Central memory CD8-positive, alpha-beta T cell (primary cell): Measurements from ENCODE around the gene MEIOC.
"Not testable (repeated sequence)": the region's sequence is repeated elsewhere in the genome, so short reads cannot be mapped to it uniquely, and the experiment has no call there.

Source experiments
- ATAC-seq: fragments of 150-1000 bp; cut with Tn5 transposase; replicated peaks from 2 replicates; pipeline ENCODE4 v1.10.0; 2022; ENCODE audit warnings: mild to moderate bottlenecking, moderate FRiP score, moderate number of reproducible peaks; ENCODE audit not compliant: poor library complexity, severe bottlenecking; ENCODE audit errors: extremely low read depth
- DNase-seq, 2 donors: peaks; one replicate each; pipeline ENCODE4 v3.0.0; 2021; ENCODE audit warnings: low spot score in 2 of 2
- H3K27ac Mint-ChIP-seq: one replicate; pipeline ENCODE4 v1.8.0; 2022; ENCODE audit warnings: low read depth, mild to moderate bottlenecking, moderate library complexity, mixed read lengths
- H3K27me3 Mint-ChIP-seq: one replicate; pipeline ENCODE4 v1.8.0; 2022; ENCODE audit warnings: mixed read lengths
- H3K36me3 Mint-ChIP-seq: one replicate; pipeline ENCODE4 v1.8.0; 2022; ENCODE audit warnings: mild to moderate bottlenecking, moderate library complexity, mixed read lengths; ENCODE audit not compliant: insufficient read depth
- H3K4me1 Mint-ChIP-seq: one replicate; pipeline ENCODE4 v1.8.0; 2022; ENCODE audit warnings: mixed read lengths
- H3K4me3 Mint-ChIP-seq: one replicate; pipeline ENCODE4 v1.8.0; 2022; ENCODE audit warnings: mild to moderate bottlenecking, moderate library complexity, mixed read lengths
- H3K9me3 Mint-ChIP-seq: one replicate; pipeline ENCODE4 v1.8.0; 2022; ENCODE audit warnings: mixed read lengths

Gene MEIOC

DNA sequence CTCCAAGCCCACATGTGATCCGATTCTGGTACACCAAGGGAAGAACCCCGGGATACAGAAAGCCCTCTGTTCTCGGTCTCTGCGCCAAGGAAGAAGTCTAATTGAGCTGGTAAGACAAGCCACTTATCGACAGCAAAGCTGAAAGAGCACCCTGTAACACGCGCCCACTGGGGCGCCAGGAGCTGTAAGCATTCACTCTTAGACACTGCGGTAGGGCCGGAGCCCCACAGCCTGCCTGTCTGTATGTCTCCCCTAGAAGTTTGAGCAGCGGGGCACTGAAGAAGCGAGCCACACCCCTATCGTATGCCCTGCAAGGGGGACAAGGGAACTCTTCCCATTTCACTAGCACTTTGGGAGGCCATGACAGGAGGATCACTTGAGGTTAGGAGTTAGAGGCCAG lies 27.0 kb upstream of the MEIOC start:
- Mint-ChIP-seq H3K4me3 (no peak overlapping the region), H3K36me3 (peaks cover 2% of the 10 kb centered on the region), H3K9me3 (no peaks in the 10 kb centered on the region), H3K27ac (no peak overlapping the region), H3K27me3 (peaks cover 58% of the 10 kb centered on the region), H3K4me1 (no peaks in the 10 kb centered on the region)
- DNase-seq (no peak), ATAC-seq (no peak)

DNA sequence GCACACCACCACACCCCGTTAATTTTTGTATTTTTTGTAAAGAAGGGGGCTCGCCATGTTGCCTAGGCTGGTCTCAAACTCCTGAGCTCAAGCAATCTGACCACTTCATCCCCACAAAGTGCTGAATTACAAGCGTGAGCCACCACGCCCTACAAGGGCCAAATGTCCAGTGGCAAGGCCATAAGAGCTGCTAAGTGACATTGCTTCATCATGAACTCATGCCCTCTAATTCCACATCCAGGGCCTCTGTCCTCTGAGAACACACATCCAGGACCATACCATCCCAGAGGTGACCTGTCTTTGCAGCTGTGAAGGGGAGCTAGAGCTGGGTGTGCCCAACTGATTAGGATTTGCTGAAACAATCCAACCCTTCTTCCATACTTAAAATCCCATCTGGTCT lies 25.6 kb upstream of the MEIOC start:
- no peak for ATAC-seq
- no peaks in the 10 kb centered on the region for H3K4me1 Mint-ChIP-seq

DNA sequence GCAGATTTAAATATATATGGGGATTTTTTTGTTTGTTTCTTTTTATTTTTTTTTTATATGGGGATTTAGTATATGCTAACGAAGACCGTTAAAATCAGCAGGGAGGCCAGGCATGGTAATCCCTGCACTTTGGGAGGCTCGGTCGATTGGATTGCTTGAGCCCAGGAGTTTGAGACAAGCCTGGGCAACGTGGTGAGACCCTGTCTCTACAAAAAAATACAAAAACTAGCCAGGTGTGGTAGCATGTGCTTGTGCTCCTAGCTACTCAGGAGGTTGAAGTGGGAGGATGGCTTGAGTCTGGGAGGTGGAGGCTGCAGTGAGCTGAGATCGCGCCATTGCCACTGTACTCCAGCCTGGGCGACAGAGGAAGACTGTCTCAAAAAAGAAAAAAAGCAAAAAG lies 22.3 kb upstream of the MEIOC start:
- DNase-seq (no peak), ATAC-seq (no peak)
- H3K9me3 Mint-ChIP-seq, result no peaks in the 10 kb centered on the region
- H3K27me3 Mint-ChIP-seq, result peaks cover 39% of the 10 kb centered on the region
- H3K4me1 Mint-ChIP-seq, result no peaks in the 10 kb centered on the region
- peaks cover 2% of the 10 kb centered on the region for H3K36me3 Mint-ChIP-seq
- no peak overlapping the region for H3K4me3 Mint-ChIP-seq
- no peak overlapping the region for H3K27ac Mint-ChIP-seq

More for the DNA sequence above, 25.6 kb upstream of the MEIOC start:
- Mint-ChIP-seq H3K4me3 (no peak overlapping the region), H3K27me3 (peaks cover 59% of the 10 kb centered on the region), H3K27ac (no peak overlapping the region), H3K36me3 (peaks cover 2% of the 10 kb centered on the region), H3K9me3 (no peaks in the 10 kb centered on the region)
- no peak for DNase-seq

DNA sequence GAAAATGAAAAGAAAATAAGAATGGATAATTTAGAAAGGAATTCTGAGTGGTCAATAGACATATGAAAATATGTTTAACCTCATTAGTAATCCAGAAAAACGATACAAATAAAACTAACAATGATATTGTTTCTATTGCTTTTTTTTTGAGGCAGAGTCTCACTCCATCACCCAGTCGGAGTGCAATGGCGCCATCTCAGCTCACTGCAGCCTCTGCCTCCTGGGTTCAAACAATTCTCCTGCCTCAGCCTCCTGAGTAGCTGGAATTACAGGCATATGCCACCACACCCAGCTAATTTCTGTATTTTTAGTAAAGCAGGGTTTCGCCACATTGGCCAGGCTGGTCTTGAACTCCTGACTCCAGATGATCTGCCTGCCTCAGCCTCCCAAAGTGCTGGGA lies 21.9 kb upstream of the MEIOC start:
- not testable (repeated sequence) for H3K27ac Mint-ChIP-seq, H3K36me3 Mint-ChIP-seq, DNase-seq, H3K9me3 Mint-ChIP-seq, ATAC-seq, H3K4me3 Mint-ChIP-seq, H3K4me1 Mint-ChIP-seq
- peaks cover 37% of the 10 kb centered on the region for H3K27me3 Mint-ChIP-seq

DNA sequence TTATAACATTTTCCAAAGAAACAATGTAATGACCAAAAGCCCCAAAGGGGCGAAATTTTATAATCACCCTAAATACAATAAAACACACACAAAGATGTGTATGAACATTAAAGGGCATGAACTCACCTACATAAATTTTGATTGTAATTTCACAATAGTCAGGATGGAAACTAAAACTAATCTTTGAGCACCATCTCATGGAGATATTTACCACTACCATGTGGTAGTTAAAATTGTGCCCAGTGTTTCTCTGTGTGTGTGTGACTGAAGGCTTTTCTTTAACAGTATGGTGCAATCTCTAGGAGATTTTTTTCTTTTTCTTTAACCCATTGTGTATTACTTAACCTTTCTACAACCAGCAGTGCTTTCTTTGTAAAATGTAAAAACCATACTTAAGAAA lies 19.7 kb upstream of the MEIOC start:
- no peak overlapping the region for H3K27ac Mint-ChIP-seq
- DNase-seq (no peak), ATAC-seq (no peak)
- H3K9me3 Mint-ChIP-seq, result no peaks in the 10 kb centered on the region
- no peaks in the 10 kb centered on the region for H3K36me3 Mint-ChIP-seq
- H3K4me1 Mint-ChIP-seq, result no peaks in the 10 kb centered on the region
- H3K4me3 Mint-ChIP-seq, result no peak overlapping the region
- H3K27me3 Mint-ChIP-seq, result peaks cover 46% of the 10 kb centered on the region

DNA sequence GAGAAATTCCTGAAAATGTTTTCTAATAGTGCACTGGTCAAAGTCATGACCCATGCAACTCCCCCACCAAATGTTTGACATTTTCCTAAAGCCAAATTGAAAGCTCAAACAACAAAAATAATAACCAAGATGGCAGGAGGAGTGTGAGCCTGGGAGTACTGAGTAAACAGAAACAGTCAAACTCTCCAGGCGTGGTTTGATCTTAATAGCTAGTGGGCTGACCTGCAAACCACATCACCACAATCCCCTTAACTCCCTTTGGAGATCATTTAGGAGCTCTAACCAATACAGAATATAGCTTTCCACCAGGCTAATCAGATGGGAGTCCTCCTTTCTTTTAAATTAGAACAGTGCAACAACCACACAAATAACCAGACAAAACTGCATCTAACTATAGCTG lies 19.2 kb upstream of the MEIOC start:
- DNase-seq, result no peak
- Mint-ChIP-seq H3K27me3 (peaks cover 47% of the 10 kb centered on the region), H3K36me3 (no peaks in the 10 kb centered on the region), H3K27ac (no peak overlapping the region), H3K4me3 (no peak overlapping the region), H3K9me3 (no peaks in the 10 kb centered on the region), H3K4me1 (no peaks in the 10 kb centered on the region)
- no peak for ATAC-seq

DNA sequence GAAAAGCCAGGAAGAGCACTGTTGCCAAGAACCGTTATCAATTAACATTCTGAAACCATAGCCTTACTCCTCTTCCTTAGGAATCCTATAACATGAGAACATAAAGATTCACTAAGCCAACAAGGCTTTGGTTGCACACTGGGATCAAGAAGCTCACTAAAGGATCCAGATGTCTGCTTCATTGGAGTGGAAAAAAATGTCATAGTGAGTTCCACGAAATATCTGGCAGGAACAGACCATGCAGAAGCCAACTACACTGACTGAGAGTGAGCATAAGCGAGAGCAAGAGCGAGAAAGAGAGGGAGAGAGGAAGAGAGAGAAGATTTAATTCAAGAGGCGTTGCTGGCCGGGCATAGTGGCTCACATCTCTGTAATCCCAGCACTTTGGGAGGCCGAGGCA lies 13.4 kb upstream of the MEIOC start:
- H3K4me3 Mint-ChIP-seq, result no peak overlapping the region
- ATAC-seq, result no peak
- H3K4me1 Mint-ChIP-seq, result no peaks in the 10 kb centered on the region
- peaks cover 55% of the 10 kb centered on the region for H3K27me3 Mint-ChIP-seq
- H3K36me3 Mint-ChIP-seq, result no peaks in the 10 kb centered on the region
- H3K9me3 Mint-ChIP-seq, result no peaks in the 10 kb centered on the region
- H3K27ac Mint-ChIP-seq, result no peak overlapping the region
- no peak for DNase-seq

DNA sequence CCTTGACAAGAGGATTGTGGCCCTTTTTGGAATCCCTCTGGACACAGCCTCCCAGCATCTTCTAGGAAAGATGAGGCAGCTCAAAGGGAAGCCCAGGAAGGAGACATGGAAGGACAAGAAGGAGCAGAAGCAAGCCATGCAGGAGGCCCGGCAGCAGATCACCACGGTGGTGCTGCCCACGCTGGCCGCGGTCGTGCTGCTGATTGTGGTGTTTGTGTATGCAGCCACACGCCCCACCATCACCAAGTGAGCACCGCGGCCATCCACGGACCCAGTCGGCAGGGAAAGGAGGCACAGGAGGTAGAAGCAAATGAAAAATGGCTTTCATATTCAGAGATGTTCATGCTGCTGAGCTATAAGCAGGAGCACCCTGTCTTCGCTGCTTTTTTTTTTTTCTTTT lies 10.9 kb upstream of the MEIOC start:
- DNase-seq, result no peak
- H3K4me3 Mint-ChIP-seq, result no peak overlapping the region
- H3K27me3 Mint-ChIP-seq, result peaks cover 63% of the 10 kb centered on the region
- no peak overlapping the region for H3K27ac Mint-ChIP-seq
- H3K9me3 Mint-ChIP-seq, result no peaks in the 10 kb centered on the region
- H3K4me1 Mint-ChIP-seq, result no peaks in the 10 kb centered on the region
- no peak for ATAC-seq
- H3K36me3 Mint-ChIP-seq, result no peaks in the 10 kb centered on the region

DNA sequence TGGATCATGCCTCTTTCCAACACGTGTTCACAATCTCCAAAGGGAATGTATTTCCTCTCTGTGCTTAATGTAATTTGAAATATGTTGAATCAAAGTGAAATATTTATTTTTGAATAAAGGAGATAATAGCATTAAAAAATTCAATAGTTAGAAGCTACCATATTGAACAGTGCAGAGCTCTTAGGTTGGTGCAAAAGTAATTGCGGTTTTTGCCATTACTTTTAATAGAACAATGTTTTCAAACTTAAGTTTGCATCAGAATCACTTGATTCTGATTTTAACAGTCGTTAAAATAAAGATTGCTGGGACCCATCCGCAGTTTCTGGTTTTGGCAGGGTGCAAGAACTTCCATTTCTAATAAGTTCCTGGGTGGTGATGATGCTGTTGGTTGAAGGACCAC lies 10.0 kb upstream of the MEIOC start:
- no peak for ATAC-seq
- Mint-ChIP-seq H3K9me3 (no peaks in the 10 kb centered on the region), H3K27me3 (peaks cover 65% of the 10 kb centered on the region), H3K36me3 (no peaks in the 10 kb centered on the region), H3K27ac (no peak overlapping the region), H3K4me3 (no peak overlapping the region), H3K4me1 (no peaks in the 10 kb centered on the region)
- no peak for DNase-seq

DNA sequence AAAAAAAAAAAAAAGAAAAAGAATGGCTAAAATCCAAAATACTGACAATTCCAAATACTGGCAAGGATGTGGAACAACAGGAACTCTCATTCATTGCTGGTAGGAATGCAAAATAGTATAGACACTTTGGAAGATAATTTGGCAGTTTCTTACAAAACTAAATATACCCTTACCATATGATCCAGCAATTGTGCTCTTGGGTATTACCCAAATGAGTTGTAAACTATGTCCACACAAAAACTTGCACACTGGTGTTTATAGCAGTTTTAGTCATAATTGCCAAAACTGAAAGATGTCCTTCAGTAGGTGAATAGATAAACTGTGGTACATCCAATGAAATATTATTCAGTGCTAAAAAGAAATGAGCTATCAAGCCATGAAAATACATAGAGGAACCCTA lies 8.5 kb upstream of the MEIOC start:
- Mint-ChIP-seq H3K9me3 (no peaks in the 10 kb centered on the region), H3K36me3 (peaks cover under 1% of the 10 kb centered on the region), H3K27ac (no peak overlapping the region), H3K27me3 (peaks cover 65% of the 10 kb centered on the region), H3K4me3 (no peak overlapping the region), H3K4me1 (no peaks in the 10 kb centered on the region)
- ATAC-seq (no peak), DNase-seq (no peak)

DNA sequence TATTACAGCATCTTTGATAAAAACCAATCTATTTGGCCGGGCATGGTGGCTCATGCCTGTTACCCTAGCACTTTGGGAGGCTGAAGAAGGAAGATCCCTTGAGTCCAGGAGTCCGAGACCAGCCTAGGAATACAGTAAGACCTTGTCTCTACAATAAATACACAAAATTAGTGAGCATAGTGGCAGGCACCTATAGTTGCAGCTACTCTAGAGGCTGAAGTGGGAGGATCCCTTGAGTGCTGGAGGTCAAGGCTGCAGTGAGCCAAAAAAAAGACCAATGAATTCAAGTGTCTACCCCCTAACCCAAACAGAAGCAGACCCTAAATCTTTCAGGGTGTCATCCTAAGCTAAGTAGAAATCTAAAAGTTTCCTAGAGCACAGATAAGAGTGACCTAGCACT lies 7.3 kb upstream of the MEIOC start:
- no peak for DNase-seq
- peaks cover 56% of the 10 kb centered on the region for H3K27me3 Mint-ChIP-seq
- no peak overlapping the region for H3K4me3 Mint-ChIP-seq
- H3K4me1 Mint-ChIP-seq, result no peaks in the 10 kb centered on the region
- ATAC-seq, result no peak
- H3K36me3 Mint-ChIP-seq, result peaks cover 2% of the 10 kb centered on the region
- H3K9me3 Mint-ChIP-seq, result no peaks in the 10 kb centered on the region
- no peak overlapping the region for H3K27ac Mint-ChIP-seq

DNA sequence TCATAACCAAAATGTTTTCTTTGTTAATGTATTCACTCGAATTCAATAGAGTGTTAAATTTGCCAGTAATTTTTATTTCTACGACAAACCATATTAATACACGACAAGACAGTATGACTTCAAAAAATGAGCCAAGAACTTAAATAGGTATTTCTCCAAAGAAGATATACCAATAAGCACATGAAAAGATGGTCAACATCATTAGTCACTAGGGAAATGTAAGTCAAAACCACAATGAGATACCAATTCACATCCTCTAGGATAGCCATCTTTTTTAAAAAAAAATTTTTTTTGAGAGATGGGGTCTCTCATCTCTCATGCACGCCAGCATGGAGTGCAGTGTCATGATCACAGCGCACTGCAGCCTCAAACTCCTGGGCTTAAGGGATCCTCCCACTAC lies 5.0 kb upstream of the MEIOC start:
- H3K4me1 Mint-ChIP-seq, result no peaks in the 10 kb centered on the region
- H3K9me3 Mint-ChIP-seq, result no peaks in the 10 kb centered on the region
- H3K27me3 Mint-ChIP-seq, result peaks cover 57% of the 10 kb centered on the region
- H3K4me3 Mint-ChIP-seq, result no peak overlapping the region
- ATAC-seq, result no peak
- H3K36me3 Mint-ChIP-seq, result peaks cover 2% of the 10 kb centered on the region
- H3K27ac Mint-ChIP-seq, result no peak overlapping the region
- no peak for DNase-seq

DNA sequence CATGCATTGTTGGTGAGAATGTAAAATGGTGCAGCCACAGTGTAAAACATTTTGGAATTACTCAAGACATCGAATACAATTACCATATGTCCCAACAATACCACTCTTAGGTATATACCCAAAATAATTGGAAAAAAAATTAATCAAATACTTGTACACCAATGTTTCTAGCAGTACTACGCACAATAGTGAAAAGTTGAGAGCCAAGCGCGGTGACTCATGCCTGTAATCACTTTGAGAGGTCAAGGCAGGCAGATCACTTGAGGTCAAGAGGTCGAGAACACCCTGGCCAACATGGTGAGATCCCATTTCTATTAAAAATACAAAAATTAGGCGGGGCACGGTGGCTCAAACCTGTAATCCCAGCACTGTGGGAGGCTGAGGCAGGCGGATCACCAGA lies 3.5 kb upstream of the MEIOC start:
- Mint-ChIP-seq H3K9me3 (no peaks in the 10 kb centered on the region), H3K27me3 (peaks cover 67% of the 10 kb centered on the region), H3K4me3 (no peak overlapping the region), H3K36me3 (peaks cover 2% of the 10 kb centered on the region), H3K4me1 (peaks cover 5% of the 10 kb centered on the region), H3K27ac (no peak overlapping the region)
- DNase-seq (no peak), ATAC-seq (no peak)

DNA sequence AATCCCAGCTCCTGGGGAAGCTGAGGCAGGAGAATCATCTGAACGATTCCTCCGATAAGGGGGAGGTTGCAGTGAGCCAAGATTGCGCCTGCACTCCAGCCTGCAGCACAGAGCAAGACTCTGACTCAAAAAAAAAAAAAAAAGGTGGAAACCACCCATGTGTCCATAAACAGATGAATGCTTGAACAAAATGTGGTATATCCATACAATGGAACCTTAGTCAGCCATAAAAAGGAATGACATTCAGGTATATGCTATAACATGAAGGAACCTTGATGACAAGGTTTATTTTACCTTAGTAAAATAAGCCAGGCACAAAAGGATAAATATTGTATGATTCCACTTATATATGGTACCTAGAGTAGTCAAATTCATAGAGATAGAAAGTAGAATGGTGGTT lies 2.9 kb upstream of the MEIOC start:
- peaks cover 60% of the 10 kb centered on the region for H3K27me3 Mint-ChIP-seq
- no peaks in the 10 kb centered on the region for H3K9me3 Mint-ChIP-seq
- no peak overlapping the region for H3K27ac Mint-ChIP-seq
- DNase-seq, result no peak
- H3K4me1 Mint-ChIP-seq, result peaks cover 5% of the 10 kb centered on the region
- H3K36me3 Mint-ChIP-seq, result peaks cover 2% of the 10 kb centered on the region
- H3K4me3 Mint-ChIP-seq, result no peak overlapping the region
- ATAC-seq, result no peak
